OCI-LY1 (cell line): ENCODE measurements around the gene PTPN3.

Experiments
- H2AFZ ChIP-seq: fragments of 200-600 bp; sonication (generic), shearing (Covaris generic); 2 replicates; pipeline ENCODE4 v1.6.0; 2014; ENCODE audit warnings: antibody characterized with exemption, mild to moderate bottlenecking, low read length
- H3F3A ChIP-seq: fragments of 200-600 bp; sonication (generic), shearing (Covaris generic); 2 replicates; pipeline ENCODE4 v1.6.0; 2014; ENCODE audit warnings: mild to moderate bottlenecking, antibody characterized with exemption, low read length, moderate library complexity; ENCODE audit not compliant: insufficient read depth
- H3K27ac ChIP-seq: fragments of 200-600 bp; sonication (generic); 2 replicates; pipeline ENCODE4 v1.5.1; 2014; ENCODE audit warnings: low read length, mixed run types, mild to moderate bottlenecking, low read depth; ENCODE audit not compliant: poor library complexity, severe bottlenecking
- H3K27me3 ChIP-seq: fragments of 200-600 bp; sonication (generic); 2 replicates; pipeline ENCODE4 v1.6.0; 2014; ENCODE audit warnings: antibody characterized with exemption, mild to moderate bottlenecking, low read length, moderate library complexity; ENCODE audit not compliant: insufficient read depth
- H3K36me3 ChIP-seq: fragments of 200-600 bp; sonication (generic); 2 replicates; pipeline ENCODE4 v1.6.1; 2014; ENCODE audit warnings: mild to moderate bottlenecking, antibody characterized with exemption, low read length, moderate library complexity, mixed read lengths; ENCODE audit not compliant: insufficient read depth
- H3K4me1 ChIP-seq: fragments of 200-600 bp; sonication (generic); 2 replicates; pipeline ENCODE4 v1.5.1; 2014; ENCODE audit warnings: mild to moderate bottlenecking, low read length, moderate library complexity; ENCODE audit not compliant: insufficient read depth, severe bottlenecking
- H3K4me2 ChIP-seq: fragments of 200-600 bp; sonication (generic), shearing (Covaris generic); 2 replicates; pipeline ENCODE4 v1.6.1; 2014; ENCODE audit warnings: low read length
- H3K4me3 ChIP-seq: fragments of 200-600 bp; sonication (generic); 2 replicates; pipeline ENCODE4 v1.5.1; 2014; ENCODE audit warnings: low read length, low read depth, mild to moderate bottlenecking, mixed read lengths; ENCODE audit not compliant: poor library complexity, severe bottlenecking
- H3K79me2 ChIP-seq: fragments of 200-600 bp; shearing (Covaris generic); 2 replicates; pipeline ENCODE4 v1.6.1; 2016; ENCODE audit warnings: mixed run types, low read length, mixed read lengths; ENCODE audit not compliant: insufficient read depth
- H3K9ac ChIP-seq: fragments of 200-600 bp; sonication (generic), shearing (Covaris generic); 2 replicates; pipeline ENCODE4 v1.6.1; 2014; ENCODE audit warnings: mild to moderate bottlenecking, low read length, mixed read lengths
- H3K9me2 ChIP-seq: fragments of 200-600 bp; sonication (generic), shearing (Covaris generic); 2 replicates; pipeline ENCODE4 v1.6.1; 2014; ENCODE audit warnings: low read depth, mild to moderate bottlenecking, low read length, mixed read lengths
- H3K9me3 ChIP-seq: fragments of 200-600 bp; shearing (Covaris generic); 2 replicates; pipeline ENCODE4 v1.6.1; 2014; ENCODE audit warnings: low read length, mixed read lengths
- H4K20me1 ChIP-seq: fragments of 200-600 bp; sonication (generic), shearing (Covaris generic); 2 replicates; pipeline ENCODE4 v1.6.0; 2016; ENCODE audit warnings: mild to moderate bottlenecking, low read length; ENCODE audit not compliant: insufficient read depth
- CTCF ChIP-seq: fragments of 200-600 bp; sonication (generic), shearing (Covaris generic); IDR thresholded peaks from 2 replicates; pipeline ENCODE4 v1.5.1; 2017; ENCODE audit warnings: mild to moderate bottlenecking, antibody characterized with exemption, low read length, moderate library complexity, mixed read lengths
- EZH2 ChIP-seq: fragments of 200-600 bp; sonication (generic), shearing (Covaris generic); IDR thresholded peaks from 2 replicates; pipeline ENCODE4 v1.8.0; 2017; ENCODE audit warnings: borderline replicate concordance, mixed run types, mild to moderate bottlenecking, antibody characterized with exemption, low read length, moderate library complexity, mixed read lengths

The PTPN3 gene

GRCh38 chr9:109387856-109388255, 110.3 kb downstream of the PTPN3 start:
- Histone ChIP-seq H3K79me2 (no peaks in the 10 kb centered on the region), H3K4me1 (no peaks in the 10 kb centered on the region), H3K9me2 (no peaks in the 10 kb centered on the region), H3K27ac (no peak overlapping the region), H3K27me3 (no peaks in the 10 kb centered on the region), H3K36me3 (no peaks in the 10 kb centered on the region), H3K4me3 (no peak overlapping the region), H3F3A (no peaks in the 10 kb centered on the region), H4K20me1 (no peaks in the 10 kb centered on the region), H3K9me3 (no peaks in the 10 kb centered on the region), H3K4me2 (no peak overlapping the region), H2AFZ (no peak overlapping the region), H3K9ac (no peak overlapping the region)
- TF ChIP-seq CTCF (no peak), EZH2 (no peak)

GRCh38 chr9:109387206-109387605, 110.9 kb downstream of the PTPN3 start:
- H3K9ac ChIP-seq, result no peak overlapping the region

GRCh38 chr9:109385499-109385898, 112.6 kb downstream of the PTPN3 start:
- H3K9ac ChIP-seq, result no peak overlapping the region

More at GRCh38 chr9:109387206-109387605, 110.9 kb downstream of the PTPN3 start:
- TF ChIP-seq CTCF, result no peak
- TF ChIP-seq EZH2, result no peak
- Histone ChIP-seq H3K4me2 (no peak overlapping the region), H3K9me3 (no peaks in the 10 kb centered on the region), H3K4me1 (no peaks in the 10 kb centered on the region), H3K79me2 (no peaks in the 10 kb centered on the region), H3K36me3 (no peaks in the 10 kb centered on the region), H3F3A (no peaks in the 10 kb centered on the region), H2AFZ (no peak overlapping the region), H3K4me3 (no peak overlapping the region), H4K20me1 (no peaks in the 10 kb centered on the region), H3K27me3 (no peaks in the 10 kb centered on the region), H3K27ac (no peak overlapping the region), H3K9me2 (no peaks in the 10 kb centered on the region)

More at GRCh38 chr9:109385499-109385898, 112.6 kb downstream of the PTPN3 start:
- Histone ChIP-seq H3K4me1 (no peaks in the 10 kb centered on the region), H2AFZ (no peak overlapping the region), H3K79me2 (no peaks in the 10 kb centered on the region), H3K36me3 (no peaks in the 10 kb centered on the region), H3F3A (no peaks in the 10 kb centered on the region), H3K27ac (no peak overlapping the region), H3K4me3 (no peak overlapping the region), H3K27me3 (no peaks in the 10 kb centered on the region), H4K20me1 (no peaks in the 10 kb centered on the region), H3K9me2 (no peaks in the 10 kb centered on the region), H3K4me2 (no peak overlapping the region), H3K9me3 (no peaks in the 10 kb centered on the region)
- TF ChIP-seq CTCF (no peak), EZH2 (no peak)
